Measurements from ENCODE around the gene ST6GAL1. TPM values are rescaled to one million over a fixed set of nuclear protein-coding genes. Genes with fewer than 3 reads are reported as not detected.

Gene ST6GAL1
- polyA plus RNA-seq, 1 of the 3 experiments (the other 2 are of a cell fraction), result 3.9 TPM

DNA sequence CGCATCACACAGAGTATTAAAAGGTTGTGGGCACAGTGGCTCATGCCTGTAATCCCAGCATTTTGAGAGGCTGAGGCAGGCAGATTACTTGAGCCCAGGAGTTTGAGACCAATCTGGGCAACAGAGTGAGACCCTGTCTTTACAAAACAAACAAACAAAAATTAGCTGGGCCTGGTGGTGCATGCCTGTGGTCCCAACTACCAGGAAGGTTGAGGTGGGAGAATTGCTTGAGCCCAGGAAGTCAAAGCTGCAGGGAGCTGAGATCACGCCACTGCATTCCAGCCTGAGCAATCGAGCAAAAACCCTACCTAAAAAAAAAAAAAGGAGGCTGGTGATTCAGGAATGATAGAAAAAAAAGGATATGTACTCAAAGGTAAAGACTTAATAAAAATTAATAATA is 28.2 kb upstream of the ST6GAL1 start:
- ChIA-PET CTCF (no interaction called here), POLR2A (no interaction called here)
- TF ChIP-seq, protein P1, sequence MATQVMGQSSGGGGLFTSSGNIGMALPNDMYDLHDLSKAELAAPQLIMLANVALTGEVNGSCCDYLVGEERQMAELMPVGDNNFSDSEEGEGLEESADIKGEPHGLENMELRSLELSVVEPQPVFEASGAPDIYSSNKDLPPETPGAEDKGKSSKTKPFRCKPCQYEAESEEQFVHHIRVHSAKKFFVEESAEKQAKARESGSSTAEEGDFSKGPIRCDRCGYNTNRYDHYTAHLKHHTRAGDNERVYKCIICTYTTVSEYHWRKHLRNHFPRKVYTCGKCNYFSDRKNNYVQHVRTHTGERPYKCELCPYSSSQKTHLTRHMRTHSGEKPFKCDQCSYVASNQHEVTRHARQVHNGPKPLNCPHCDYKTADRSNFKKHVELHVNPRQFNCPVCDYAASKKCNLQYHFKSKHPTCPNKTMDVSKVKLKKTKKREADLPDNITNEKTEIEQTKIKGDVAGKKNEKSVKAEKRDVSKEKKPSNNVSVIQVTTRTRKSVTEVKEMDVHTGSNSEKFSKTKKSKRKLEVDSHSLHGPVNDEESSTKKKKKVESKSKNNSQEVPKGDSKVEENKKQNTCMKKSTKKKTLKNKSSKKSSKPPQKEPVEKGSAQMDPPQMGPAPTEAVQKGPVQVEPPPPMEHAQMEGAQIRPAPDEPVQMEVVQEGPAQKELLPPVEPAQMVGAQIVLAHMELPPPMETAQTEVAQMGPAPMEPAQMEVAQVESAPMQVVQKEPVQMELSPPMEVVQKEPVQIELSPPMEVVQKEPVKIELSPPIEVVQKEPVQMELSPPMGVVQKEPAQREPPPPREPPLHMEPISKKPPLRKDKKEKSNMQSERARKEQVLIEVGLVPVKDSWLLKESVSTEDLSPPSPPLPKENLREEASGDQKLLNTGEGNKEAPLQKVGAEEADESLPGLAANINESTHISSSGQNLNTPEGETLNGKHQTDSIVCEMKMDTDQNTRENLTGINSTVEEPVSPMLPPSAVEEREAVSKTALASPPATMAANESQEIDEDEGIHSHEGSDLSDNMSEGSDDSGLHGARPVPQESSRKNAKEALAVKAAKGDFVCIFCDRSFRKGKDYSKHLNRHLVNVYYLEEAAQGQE (IDR thresholded peaks at IDR 0.05; ENCODE audit: low read depth, low read length), result no peak
- TF ChIP-seq SMC3 (IDR thresholded peaks at IDR 0.05; ENCODE audit: low read depth, low read length) (no peak), FOSL2 (IDR thresholded peaks at IDR 0.05; ENCODE audit: borderline replicate concordance, low read depth) (no peak), GABPA (IDR thresholded peaks at IDR 0.05; ENCODE audit: low read depth) (no peak), EP300 (IDR thresholded peaks at IDR 0.05; ENCODE audit: borderline replicate concordance in 1 of 2, low read depth in 1 of 2, low read length in 1 of 2) (no peak), MEF2A (IDR thresholded peaks at IDR 0.05; ENCODE audit: borderline replicate concordance, low read depth) (no peak), FOXJ3 (CRISPR knock-in tag; IDR thresholded peaks at IDR 0.05) (no peak), GATA2 (CRISPR knock-in tag; IDR thresholded peaks at IDR 0.05) (no peak), RXRA (IDR thresholded peaks at IDR 0.05; ENCODE audit: borderline replicate concordance, low read depth) (no peak)
- TF ChIP-seq, protein P2, sequence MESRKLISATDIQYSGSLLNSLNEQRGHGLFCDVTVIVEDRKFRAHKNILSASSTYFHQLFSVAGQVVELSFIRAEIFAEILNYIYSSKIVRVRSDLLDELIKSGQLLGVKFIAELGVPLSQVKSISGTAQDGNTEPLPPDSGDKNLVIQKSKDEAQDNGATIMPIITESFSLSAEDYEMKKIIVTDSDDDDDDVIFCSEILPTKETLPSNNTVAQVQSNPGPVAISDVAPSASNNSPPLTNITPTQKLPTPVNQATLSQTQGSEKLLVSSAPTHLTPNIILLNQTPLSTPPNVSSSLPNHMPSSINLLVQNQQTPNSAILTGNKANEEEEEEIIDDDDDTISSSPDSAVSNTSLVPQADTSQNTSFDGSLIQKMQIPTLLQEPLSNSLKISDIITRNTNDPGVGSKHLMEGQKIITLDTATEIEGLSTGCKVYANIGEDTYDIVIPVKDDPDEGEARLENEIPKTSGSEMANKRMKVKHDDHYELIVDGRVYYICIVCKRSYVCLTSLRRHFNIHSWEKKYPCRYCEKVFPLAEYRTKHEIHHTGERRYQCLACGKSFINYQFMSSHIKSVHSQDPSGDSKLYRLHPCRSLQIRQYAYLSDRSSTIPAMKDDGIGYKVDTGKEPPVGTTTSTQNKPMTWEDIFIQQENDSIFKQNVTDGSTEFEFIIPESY (IDR thresholded peaks at IDR 0.05; ENCODE audit: borderline replicate concordance, low read depth), result no peak
- TF ChIP-seq, protein P3, sequence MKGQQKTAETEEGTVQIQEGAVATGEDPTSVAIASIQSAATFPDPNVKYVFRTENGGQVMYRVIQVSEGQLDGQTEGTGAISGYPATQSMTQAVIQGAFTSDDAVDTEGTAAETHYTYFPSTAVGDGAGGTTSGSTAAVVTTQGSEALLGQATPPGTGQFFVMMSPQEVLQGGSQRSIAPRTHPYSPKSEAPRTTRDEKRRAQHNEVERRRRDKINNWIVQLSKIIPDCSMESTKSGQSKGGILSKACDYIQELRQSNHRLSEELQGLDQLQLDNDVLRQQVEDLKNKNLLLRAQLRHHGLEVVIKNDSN (IDR thresholded peaks at IDR 0.05; ENCODE audit: borderline replicate concordance, low read depth), result no peak
- TF ChIP-seq, protein P4, sequence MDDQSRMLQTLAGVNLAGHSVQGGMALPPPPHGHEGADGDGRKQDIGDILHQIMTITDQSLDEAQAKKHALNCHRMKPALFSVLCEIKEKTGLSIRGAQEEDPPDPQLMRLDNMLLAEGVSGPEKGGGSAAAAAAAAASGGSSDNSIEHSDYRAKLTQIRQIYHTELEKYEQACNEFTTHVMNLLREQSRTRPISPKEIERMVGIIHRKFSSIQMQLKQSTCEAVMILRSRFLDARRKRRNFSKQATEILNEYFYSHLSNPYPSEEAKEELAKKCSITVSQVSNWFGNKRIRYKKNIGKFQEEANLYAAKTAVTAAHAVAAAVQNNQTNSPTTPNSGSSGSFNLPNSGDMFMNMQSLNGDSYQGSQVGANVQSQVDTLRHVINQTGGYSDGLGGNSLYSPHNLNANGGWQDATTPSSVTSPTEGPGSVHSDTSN (IDR thresholded peaks at IDR 0.05), result no peak
- TF ChIP-seq, protein P5, sequence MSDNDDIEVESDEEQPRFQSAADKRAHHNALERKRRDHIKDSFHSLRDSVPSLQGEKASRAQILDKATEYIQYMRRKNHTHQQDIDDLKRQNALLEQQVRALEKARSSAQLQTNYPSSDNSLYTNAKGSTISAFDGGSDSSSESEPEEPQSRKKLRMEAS (IDR thresholded peaks at IDR 0.05; ENCODE audit: low read depth), result no peak
- Histone ChIP-seq H3K27me3 (ENCODE audit: insufficient read depth) (no peaks in the 10 kb centered on the region), H3K27ac (ENCODE audit: low read depth in 2 of 2, low read length in 1 of 2) (no peak overlapping the region), H4K20me1 (ENCODE audit: insufficient read depth) (no peaks in the 10 kb centered on the region), H3F3A (replicated peaks; ENCODE audit: insufficient read depth) (no peaks in the 10 kb centered on the region), H3K4me1 (ENCODE audit: control insufficient read depth in 1 of 2, insufficient read depth in 2 of 2, low read depth in 1 of 2, low read length in 1 of 2) (no peaks in the 10 kb centered on the region), H3K4me2 (no peak overlapping the region), H3K79me2 (ENCODE audit: insufficient read depth) (no peaks in the 10 kb centered on the region), H3K9ac (no peak overlapping the region), H3K4me3 (ENCODE audit: low read depth in 2 of 2, low read length in 1 of 2) (no peak overlapping the region), H3K9me3 (no peaks in the 10 kb centered on the region), H2AFZ (ENCODE audit: low read depth) (no peak overlapping the region), H3K36me3 (replicated peaks in 1 of 2; ENCODE audit: control insufficient read depth in 1 of 2, insufficient read depth in 2 of 2, low read length in 1 of 2) (no peaks in the 10 kb centered on the region), H3K9me2 (no peaks in the 10 kb centered on the region)
- 63% methylated on average over 3 of the region's 3 CpGs for WGBS (ENCODE audit: low lambda C conversion rate)
- DNase-seq, result no peak

All from SK-N-SH (cell line).